DOHH2 (cell line): ENCODE results near the gene MYLK.

Source experiments
- H3F3A ChIP-seq: fragments of 200-600 bp; sonication (generic), shearing (Covaris generic); 2 replicates; pipeline ENCODE4 v1.6.0; 2016; ENCODE audit warnings: antibody characterized with exemption, mild to moderate bottlenecking; ENCODE audit not compliant: control insufficient read depth, insufficient read depth
- H3K27ac ChIP-seq: fragments of 200-600 bp; sonication (generic); 2 replicates; pipeline ENCODE4 v1.5.1; 2014; ENCODE audit warnings: low read depth, mild to moderate bottlenecking, low read length, moderate library complexity
- H3K27me3 ChIP-seq: fragments of 200-600 bp; sonication (generic); 2 replicates; pipeline ENCODE4 v1.6.1; 2014; ENCODE audit warnings: mild to moderate bottlenecking, low read length, mixed read lengths; ENCODE audit not compliant: control insufficient read depth
- H3K36me3 ChIP-seq: fragments of 200-600 bp; sonication (generic); 2 replicates; pipeline ENCODE4 v1.6.1; 2014; ENCODE audit warnings: mild to moderate bottlenecking, low read length, moderate library complexity, mixed read lengths; ENCODE audit not compliant: control insufficient read depth
- H3K4me1 ChIP-seq: fragments of 200-600 bp; sonication (generic); 2 replicates; pipeline ENCODE4 v1.6.1; 2014; ENCODE audit warnings: mild to moderate bottlenecking, low read length, mixed read lengths; ENCODE audit not compliant: control insufficient read depth
- H3K4me2 ChIP-seq: fragments of 200-600 bp; sonication (generic); 2 replicates; pipeline ENCODE4 v1.6.0; 2014; ENCODE audit warnings: mild to moderate bottlenecking, low read length, moderate library complexity
- H3K4me3 ChIP-seq: fragments of 200-600 bp; sonication (generic); 2 replicates; pipeline ENCODE4 v1.5.1; 2014; ENCODE audit warnings: mild to moderate bottlenecking, low read length, mixed read lengths
- H3K79me2 ChIP-seq: fragments of 200-600 bp; sonication (generic); 2 replicates; pipeline ENCODE4 v1.6.1; 2014; ENCODE audit warnings: mild to moderate bottlenecking, low read length, mixed read lengths; ENCODE audit not compliant: control insufficient read depth
- H3K9me2 ChIP-seq: fragments of 200-600 bp; sonication (generic); replicated peaks from 2 replicates; pipeline ENCODE4 v1.6.1; 2014; ENCODE audit warnings: mild to moderate bottlenecking, low read length, mixed read lengths; ENCODE audit not compliant: control insufficient read depth
- H3K9me3 ChIP-seq: fragments of 200-600 bp; sonication (generic); 2 replicates; pipeline ENCODE4 v1.6.1; 2014; ENCODE audit warnings: antibody characterized with exemption, low read length, mixed read lengths; ENCODE audit not compliant: control insufficient read depth, insufficient read depth
- H4K20me1 ChIP-seq: fragments of 200-600 bp; sonication (generic); 2 replicates; pipeline ENCODE4 v1.6.0; 2014; ENCODE audit warnings: low read depth, mild to moderate bottlenecking, antibody characterized with exemption, low read length, moderate library complexity; ENCODE audit not compliant: control insufficient read depth, insufficient read depth
- EZH2phosphoT487 ChIP-seq: fragments of 200-600 bp; sonication (generic); IDR thresholded peaks from 2 replicates; pipeline ENCODE4 v1.6.1; 2017; ENCODE audit warnings: borderline replicate concordance, mild to moderate bottlenecking, antibody characterized with exemption, low read length, moderate library complexity, mixed read lengths
- TF ChIP-seq, protein P1 (sequence below): fragments of 200-600 bp; sonication (generic); IDR thresholded peaks from one replicate; pipeline ENCODE4 v1.5.1; 2014; ENCODE audit warnings: antibody characterized with exemption, mild to moderate bottlenecking, low read depth, low read length; ENCODE audit not compliant: poor library complexity, severe bottlenecking

Gene MYLK

DNA sequence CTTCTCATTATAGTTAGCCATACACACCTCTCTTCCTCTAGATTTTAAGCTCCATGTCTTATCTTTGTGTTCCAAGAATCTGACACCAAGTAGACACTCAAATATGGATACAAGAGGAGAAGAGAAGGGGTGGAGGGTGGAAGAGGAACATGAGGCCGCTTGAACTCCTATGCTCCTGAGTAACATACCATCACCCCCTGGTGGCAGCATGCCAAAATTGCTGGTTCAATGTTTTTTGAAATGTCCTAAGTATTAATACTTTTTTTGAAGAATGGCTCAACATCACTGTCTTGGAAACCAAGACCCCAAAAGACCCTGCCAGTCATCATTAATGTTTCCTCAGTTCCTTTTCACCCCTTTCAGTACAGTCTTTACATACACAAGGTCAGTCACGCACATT is 227.4 kb downstream of the MYLK start:
- Histone ChIP-seq H3K9me2 (no peaks in the 10 kb centered on the region), H3K27me3 (peaks cover 18% of the 10 kb centered on the region), H3F3A (no peaks in the 10 kb centered on the region), H3K4me2 (no peak overlapping the region), H3K79me2 (no peaks in the 10 kb centered on the region), H3K36me3 (no peaks in the 10 kb centered on the region), H3K9me3 (peaks cover 5% of the 10 kb centered on the region; the same call in 1 of the 2 replicates), H3K4me3 (no peak overlapping the region), H4K20me1 (no peaks in the 10 kb centered on the region), H3K27ac (no peak overlapping the region), H3K4me1 (no peaks in the 10 kb centered on the region)
- TF ChIP-seq EZH2phosphoT487 = no peak
- TF ChIP-seq, protein P1, sequence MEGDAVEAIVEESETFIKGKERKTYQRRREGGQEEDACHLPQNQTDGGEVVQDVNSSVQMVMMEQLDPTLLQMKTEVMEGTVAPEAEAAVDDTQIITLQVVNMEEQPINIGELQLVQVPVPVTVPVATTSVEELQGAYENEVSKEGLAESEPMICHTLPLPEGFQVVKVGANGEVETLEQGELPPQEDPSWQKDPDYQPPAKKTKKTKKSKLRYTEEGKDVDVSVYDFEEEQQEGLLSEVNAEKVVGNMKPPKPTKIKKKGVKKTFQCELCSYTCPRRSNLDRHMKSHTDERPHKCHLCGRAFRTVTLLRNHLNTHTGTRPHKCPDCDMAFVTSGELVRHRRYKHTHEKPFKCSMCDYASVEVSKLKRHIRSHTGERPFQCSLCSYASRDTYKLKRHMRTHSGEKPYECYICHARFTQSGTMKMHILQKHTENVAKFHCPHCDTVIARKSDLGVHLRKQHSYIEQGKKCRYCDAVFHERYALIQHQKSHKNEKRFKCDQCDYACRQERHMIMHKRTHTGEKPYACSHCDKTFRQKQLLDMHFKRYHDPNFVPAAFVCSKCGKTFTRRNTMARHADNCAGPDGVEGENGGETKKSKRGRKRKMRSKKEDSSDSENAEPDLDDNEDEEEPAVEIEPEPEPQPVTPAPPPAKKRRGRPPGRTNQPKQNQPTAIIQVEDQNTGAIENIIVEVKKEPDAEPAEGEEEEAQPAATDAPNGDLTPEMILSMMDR = peak; percentile 57

DNA sequence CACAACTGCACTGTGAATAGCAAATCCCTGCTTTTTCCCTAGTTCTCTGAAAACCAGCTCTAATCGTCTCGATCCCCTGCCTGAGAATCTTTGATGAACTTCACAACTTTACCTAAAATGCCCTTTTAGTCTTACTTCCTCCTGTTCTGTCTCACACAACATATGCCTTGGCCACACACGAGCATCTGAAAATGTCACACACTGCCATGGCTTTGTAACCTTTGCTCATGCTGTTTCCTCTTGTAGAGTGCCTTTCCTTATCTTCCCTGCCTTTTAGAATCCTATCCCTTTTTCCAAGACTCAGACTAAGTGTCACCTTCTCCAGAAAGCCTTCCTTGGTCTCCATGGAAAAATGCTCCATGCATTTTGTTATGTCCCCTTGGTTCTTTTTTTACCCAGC is 227.9 kb downstream of the MYLK start:
- no peaks in the 10 kb centered on the region for H3F3A ChIP-seq

DNA sequence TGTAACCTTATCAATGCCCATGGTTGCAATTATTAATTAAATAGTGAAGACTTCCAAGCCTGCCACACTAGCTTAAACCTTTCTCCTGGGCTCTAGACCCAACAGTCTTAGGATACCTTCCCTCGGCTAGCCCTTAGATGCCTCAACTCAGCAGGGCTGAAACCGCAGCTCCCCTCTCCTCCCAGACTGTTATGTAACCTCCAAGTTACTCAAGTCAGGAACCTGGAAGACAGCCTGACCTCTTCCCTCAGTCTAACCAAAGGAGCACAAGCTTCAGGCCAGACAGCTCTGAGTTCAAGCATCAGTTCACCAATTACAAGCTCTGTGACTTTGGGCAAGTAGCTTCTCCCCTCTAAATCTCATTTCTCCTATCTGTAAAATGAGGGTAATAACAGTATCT is 228.7 kb downstream of the MYLK start:
- Histone ChIP-seq H3K4me3 (no peak overlapping the region), H3F3A (no peaks in the 10 kb centered on the region), H4K20me1 (no peaks in the 10 kb centered on the region), H3K4me2 (no peak overlapping the region), H3K27me3 (peaks cover 9% of the 10 kb centered on the region), H3K9me3 (peaks cover 5% of the 10 kb centered on the region; the same call in 1 of the 2 replicates), H3K79me2 (no peaks in the 10 kb centered on the region), H3K4me1 (no peaks in the 10 kb centered on the region), H3K36me3 (no peaks in the 10 kb centered on the region), H3K9me2 (no peaks in the 10 kb centered on the region), H3K27ac (no peak overlapping the region)
- TF ChIP-seq, protein P1 = no peak
- TF ChIP-seq EZH2phosphoT487 = no peak

More for the DNA sequence above, 227.9 kb downstream of the MYLK start:
- H3K4me1 ChIP-seq = no peaks in the 10 kb centered on the region
- H3K4me3 ChIP-seq = no peak overlapping the region
- H3K9me3 ChIP-seq = peaks cover 5% of the 10 kb centered on the region; the same call in 1 of the 2 replicates
- H3K79me2 ChIP-seq = no peaks in the 10 kb centered on the region
- H4K20me1 ChIP-seq = no peaks in the 10 kb centered on the region
- TF ChIP-seq, protein P1 = no peak
- no peak for TF ChIP-seq EZH2phosphoT487
- peaks cover 17% of the 10 kb centered on the region for H3K27me3 ChIP-seq
- no peak overlapping the region for H3K27ac ChIP-seq
- H3K9me2 ChIP-seq = no peaks in the 10 kb centered on the region
- H3K36me3 ChIP-seq = no peaks in the 10 kb centered on the region
- no peak overlapping the region for H3K4me2 ChIP-seq
